Uterus (tissue), 2 donors: ENCODE results near the gene DUSP1.

Experiments
- CTCF ChIP-seq, 4 experiments: fragments of 200-600 bp in 2 of 4; fragments of 450-650 bp in 2 of 4; sonication (generic) in 2 of 4; IDR thresholded peaks; one replicate each; pipeline ENCODE4 v1.5.1; 2016 to 2019; ENCODE audit warnings: antibody characterized with exemption in 4 of 4, mild to moderate bottlenecking in 2 of 4, moderate library complexity in 1 of 4
- POLR2A ChIP-seq, 2 donors: fragments of 450-650 bp; IDR thresholded peaks; one replicate each; pipeline ENCODE4 v1.6.1; 2016; ENCODE audit warnings: antibody characterized with exemption in 2 of 2, mild to moderate bottlenecking in 1 of 2, moderate library complexity in 1 of 2

- TF ChIP-seq CTCF (IDR thresholded peaks at IDR 0.05) = no peak
- no peak for TF ChIP-seq POLR2A (IDR thresholded peaks at IDR 0.05)
Measured at GRCh38 chr5:172719211-172719610, 51.8 kb downstream of the DUSP1 start.
